IMR-90 (cell line): Measurements from ENCODE around the gene KCNMA1. TPM values are rescaled to one million over a fixed set of nuclear protein-coding genes. Genes with fewer than 3 reads are reported as not detected.

ENCODE experiments used
- ATAC-seq: fragments of 200-7000 bp; cut with Tn5 transposase; 2 replicates; pipeline ENCODE4 v1.9.1; 2020; ENCODE audit warnings: low read depth, mild to moderate bottlenecking, moderate library complexity
- BruUV-seq: library from RNA; stranded (reverse); fragments of 400-500 nt; replicated peaks from 2 replicates; lab custom pipeline; 2021; lab: Mats Ljungman, UMichigan
- CTCF ChIA-PET: fragments of 300-600 bp; formaldehyde crosslinking; extraction: SDS; loops from one replicate; lab custom pipeline; 2021; ENCODE audit warnings: antibody characterized with exemption; lab: Yijun Ruan, JAX
- POLR2A ChIA-PET: fragments of 300-600 bp; sonication (Branson Sonifier 250); formaldehyde crosslinking; loops from one replicate; lab custom pipeline; 2022; ENCODE audit warnings: antibody characterized with exemption; ENCODE audit not compliant: unreplicated experiment; lab: Charles Lee
- DNase-seq: peaks from one replicate; pipeline ENCODE4 v3.0.0; 2013
- H2AFZ ChIP-seq: replicated peaks from 2 replicates; pipeline ENCODE3; 2013; ENCODE audit warnings: low read length, mild to moderate bottlenecking; ENCODE audit not compliant: poor library complexity
- H2AK5ac ChIP-seq: 2 replicates; pipeline ENCODE4 v1.6.1; 2013; ENCODE audit warnings: low read depth, low read length, inconsistent platforms
- H2AK9ac ChIP-seq: replicated peaks from 2 replicates; pipeline ENCODE3; 2013; ENCODE audit warnings: mild to moderate bottlenecking, low read depth, low read length, moderate library complexity; ENCODE audit not compliant: poor library complexity
- H2BK120ac ChIP-seq: 2 replicates; pipeline ENCODE4 v1.6.1; 2013; ENCODE audit warnings: low read depth, low read length, inconsistent platforms
- H2BK15ac ChIP-seq: 3 replicates; pipeline ENCODE4 v1.6.1; 2013; ENCODE audit warnings: low read depth, low read length, inconsistent platforms
- H2BK20ac ChIP-seq: 2 replicates; pipeline ENCODE4 v1.6.1; 2013; ENCODE audit warnings: low read depth, mild to moderate bottlenecking, inconsistent platforms, low read length, moderate library complexity
- H2BK5ac ChIP-seq: 2 replicates; pipeline ENCODE4 v1.6.1; 2013; ENCODE audit warnings: mild to moderate bottlenecking, low read depth, low read length, inconsistent platforms; ENCODE audit not compliant: poor library complexity, severe bottlenecking
- H3K14ac ChIP-seq: replicated peaks from 2 replicates; pipeline ENCODE4 v1.6.1; 2013; ENCODE audit warnings: low read depth, low read length, inconsistent platforms
- H3K18ac ChIP-seq: 2 replicates; pipeline ENCODE4 v1.6.1; 2013; ENCODE audit warnings: low read depth, low read length, control low read depth
- H3K23ac ChIP-seq: 2 replicates; pipeline ENCODE4 v1.6.1; 2013; ENCODE audit warnings: low read depth, low read length, inconsistent platforms
- H3K27ac ChIP-seq: 2 replicates; pipeline ENCODE4 v1.5.1; 2013; ENCODE audit warnings: mild to moderate bottlenecking, control low read depth, low read length; ENCODE audit not compliant: insufficient read depth
- H3K27me3 ChIP-seq: 2 replicates; pipeline ENCODE4 v1.6.1; 2013; ENCODE audit warnings: low read length; ENCODE audit not compliant: control insufficient read depth, insufficient read depth
- H3K36me3 ChIP-seq: 2 replicates; pipeline ENCODE4 v1.6.1; 2013; ENCODE audit warnings: low read length, mixed read lengths; ENCODE audit not compliant: control insufficient read depth, insufficient read depth
- H3K4ac ChIP-seq: 2 replicates; pipeline ENCODE4 v1.6.1; 2013; ENCODE audit warnings: low read depth, low read length, inconsistent platforms
- H3K4me1 ChIP-seq: 2 replicates; pipeline ENCODE4 v1.6.1; 2013; ENCODE audit warnings: low read length, mixed read lengths; ENCODE audit not compliant: control insufficient read depth, insufficient read depth
- H3K4me2 ChIP-seq: 2 replicates; pipeline ENCODE4 v1.6.1; 2013; ENCODE audit warnings: low read depth, mild to moderate bottlenecking, control low read depth, low read length, moderate library complexity
- H3K4me3 ChIP-seq: 2 replicates; pipeline ENCODE4 v1.5.1; 2013; ENCODE audit warnings: low read depth, mild to moderate bottlenecking, control low read depth, low read length, moderate library complexity; ENCODE audit not compliant: insufficient read depth
- H3K56ac ChIP-seq: 2 replicates; pipeline ENCODE4 v1.6.1; 2013; ENCODE audit warnings: low read length, inconsistent platforms; ENCODE audit not compliant: insufficient read depth; ENCODE audit errors: extremely low read depth
- H3K79me1 ChIP-seq, 2 experiments: 2 replicates each; pipeline ENCODE4 v1.6.1; 2013; ENCODE audit warnings: low read length in 2 of 2, inconsistent platforms in 1 of 2, low read depth in 1 of 2
- H3K9ac ChIP-seq: 2 replicates; pipeline ENCODE4 v1.6.1; 2013; ENCODE audit warnings: low read depth, low read length, control low read depth
- H3K9me1 ChIP-seq: 2 replicates; pipeline ENCODE4 v1.6.1; 2013; ENCODE audit warnings: low read length, inconsistent platforms; ENCODE audit not compliant: insufficient read depth
- H3K9me3 ChIP-seq: 2 replicates; pipeline ENCODE4 v1.6.1; 2013; ENCODE audit warnings: low read length; ENCODE audit not compliant: control insufficient read depth, insufficient read depth
- H4K20me1 ChIP-seq: 2 replicates; pipeline ENCODE4 v1.6.1; 2013; ENCODE audit warnings: low read length, inconsistent platforms; ENCODE audit not compliant: insufficient read depth
- H4K5ac ChIP-seq: 2 replicates; pipeline ENCODE4 v1.6.1; 2013; ENCODE audit warnings: mild to moderate bottlenecking, low read depth, low read length, control low read depth
- H4K8ac ChIP-seq, 2 experiments: 2 replicates each; pipeline ENCODE4 v1.6.1; 2013; ENCODE audit warnings: low read depth in 2 of 2, low read length in 2 of 2, control low read depth in 1 of 2, inconsistent platforms in 1 of 2
- H4K91ac ChIP-seq: 2 replicates; pipeline ENCODE4 v1.6.1; 2013; ENCODE audit warnings: low read depth, low read length, inconsistent platforms; ENCODE audit not compliant: insufficient read depth
- BHLHE40 ChIP-seq: fragments of 150-350 bp; IDR thresholded peaks from 2 replicates; pipeline ENCODE4 v1.6.1; 2016; ENCODE audit warnings: mild to moderate bottlenecking, low read depth, low read length
- FOS ChIP-seq: fragments of 150-350 bp; IDR thresholded peaks from 2 replicates; pipeline ENCODE4 v1.6.1; 2016; ENCODE audit warnings: low read depth, low read length
- MXI1 ChIP-seq: IDR thresholded peaks from 2 replicates; pipeline ENCODE4 v1.6.1; 2012; ENCODE audit warnings: low read depth, mild to moderate bottlenecking, low read length, moderate library complexity, borderline replicate concordance
- NFE2L2 ChIP-seq: fragments of 150-350 bp; IDR thresholded peaks from 2 replicates; pipeline ENCODE4 v1.6.1; 2016; ENCODE audit warnings: low read depth, mild to moderate bottlenecking, low read length
- RAD21 ChIP-seq: IDR thresholded peaks from 2 replicates; pipeline ENCODE4 v1.6.1; 2012; ENCODE audit warnings: low read length, improper control_type of control experiment
- SMC3 ChIP-seq: fragments of 150-350 bp; IDR thresholded peaks from 2 replicates; pipeline ENCODE4 v1.6.1; 2016; ENCODE audit warnings: low read depth, mild to moderate bottlenecking, antibody characterized with exemption, low read length, moderate library complexity
- WGBS, 2 experiments: methylation state at CpG; one replicate each; pipeline versions ENCODE4 v1.1.5 to v1.1.7; 2013; ENCODE audit warnings: missing lambda C conversion rate in 2 of 2; ENCODE audit not compliant: insufficient read length in 1 of 2; ENCODE audit errors: extremely low coverage in 2 of 2; 5-methylcytosine and 5-hydroxymethylcytosine counted together
- dilution Hi-C: fragments of 300-500 bp; cut with HindIII; formaldehyde crosslinking; loops from one replicate; pipeline ENCODE4 v1.14.3; 2018; ENCODE audit warnings: low sequenced_read_pairs; ENCODE audit not compliant: unreplicated experiment
- in situ Hi-C: fragments of 300-500 bp; cut with MboI; formaldehyde crosslinking; loops from 3 replicates; pipeline ENCODE4 v1.14.3; 2019; ENCODE audit warnings: low sequenced_read_pairs, inconsistent platforms, mixed read lengths
- intact Hi-C: fragments of 100-400 bp; cut with micrococcal nuclease; formaldehyde crosslinking; loops from 2 replicates; pipeline ENCODE4 v1.10.0; 2022
- polyA plus RNA-seq, 3 experiments: library from polyadenylated mRNA; depleted of rRNA; stranded (reverse); fragments of >200 nt; gene quantifications; 2 replicates each; pipeline ENCODE4 v1.2.3, GENCODE V29; 2012; ENCODE audit warnings: low replicate concordance in 1 of 3
- total RNA-seq: library from RNA; depleted of rRNA; stranded (reverse); fragments of >200 nt; gene quantifications from 2 replicates; pipeline ENCODE4 v1.2.3, GENCODE V29; 2012
- TF ChIP-seq, protein P1 (sequence below): fragments of 150-350 bp; IDR thresholded peaks from 2 replicates; pipeline ENCODE4 v1.6.1; 2017; ENCODE audit warnings: mild to moderate bottlenecking, antibody characterized with exemption, low read length, low read depth
- TF ChIP-seq, protein P2 (sequence below): fragments of 150-350 bp; IDR thresholded peaks from 2 replicates; pipeline ENCODE4 v1.6.1; 2016; ENCODE audit warnings: low read depth, mild to moderate bottlenecking, low read length, moderate library complexity, borderline replicate concordance
- TF ChIP-seq, protein P3 (sequence below): conservative IDR thresholded peaks from 2 replicates; pipeline ENCODE4 v1.5.1; 2012; ENCODE audit warnings: mild to moderate bottlenecking, low read depth, low read length, improper control_type of control experiment

Gene KCNMA1
- total and polyA plus RNA-seq, 2 of the 4 experiments (the other 2 are of a cell fraction), result 25.6 to 29.6 TPM

DNA sequence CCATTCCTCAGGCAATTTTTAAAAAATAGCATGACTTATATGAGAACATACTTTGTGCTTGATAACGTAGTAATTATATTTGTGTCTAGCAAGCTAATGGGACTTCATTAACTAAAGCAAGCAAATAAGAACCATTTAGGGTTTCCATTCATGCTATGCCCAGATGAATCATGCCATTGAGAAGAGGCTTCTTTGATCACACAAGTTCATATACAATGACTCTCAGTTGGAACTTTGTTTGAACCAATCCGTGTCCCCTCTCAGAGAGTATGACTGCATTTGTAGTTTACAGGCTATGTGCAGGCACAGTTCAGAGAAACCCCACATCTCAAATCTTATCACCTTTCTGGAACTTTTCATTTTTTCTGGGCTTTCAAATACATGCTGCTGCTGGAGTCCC, 614.2 kb downstream of the KCNMA1 start:
- H3K4me3 ChIP-seq, result no peak overlapping the region
- no peak overlapping the region for H3K14ac ChIP-seq
- H2BK5ac ChIP-seq, result no peak overlapping the region
- H2BK120ac ChIP-seq, result no peak overlapping the region
- no peak overlapping the region for H4K91ac ChIP-seq
- H4K20me1 ChIP-seq, result no peaks in the 10 kb centered on the region
- H3K4ac ChIP-seq, result no peak overlapping the region
- CTCF ChIA-PET, result no interaction called here
- H3K4me2 ChIP-seq, result no peak overlapping the region
- intact Hi-C loops, result no loop called here
- no peak overlapping the region for H4K8ac ChIP-seq
- H3K56ac ChIP-seq, result no peak overlapping the region
- BruUV-seq, result no TSS peak
- H4K5ac ChIP-seq, result no peak overlapping the region
- ATAC-seq (no peak), DNase-seq (no peak)
- POLR2A ChIA-PET, result no interaction called here
- no peaks in the 10 kb centered on the region for H3K9me3 ChIP-seq
- no peaks in the 10 kb centered on the region for H3K4me1 ChIP-seq
- H3K27ac ChIP-seq, result no peak overlapping the region
- no peak overlapping the region for H3K23ac ChIP-seq
- no peak overlapping the region for H3K9ac ChIP-seq
- H2AFZ ChIP-seq, result no peak overlapping the region
- H2BK15ac ChIP-seq, result no peak overlapping the region
- no peaks in the 10 kb centered on the region for H3K27me3 ChIP-seq
- in situ Hi-C loops, result no loop called here
- dilution Hi-C loops, result no loop called here
- H3K79me1 ChIP-seq, result no peaks in the 10 kb centered on the region
- H3K18ac ChIP-seq, result no peak overlapping the region
- no peak overlapping the region for H2AK9ac ChIP-seq
- no peak overlapping the region for H2AK5ac ChIP-seq
- no peaks in the 10 kb centered on the region; the same call in 1 of the 2 replicates for H3K9me1 ChIP-seq
- TF ChIP-seq, protein P1, sequence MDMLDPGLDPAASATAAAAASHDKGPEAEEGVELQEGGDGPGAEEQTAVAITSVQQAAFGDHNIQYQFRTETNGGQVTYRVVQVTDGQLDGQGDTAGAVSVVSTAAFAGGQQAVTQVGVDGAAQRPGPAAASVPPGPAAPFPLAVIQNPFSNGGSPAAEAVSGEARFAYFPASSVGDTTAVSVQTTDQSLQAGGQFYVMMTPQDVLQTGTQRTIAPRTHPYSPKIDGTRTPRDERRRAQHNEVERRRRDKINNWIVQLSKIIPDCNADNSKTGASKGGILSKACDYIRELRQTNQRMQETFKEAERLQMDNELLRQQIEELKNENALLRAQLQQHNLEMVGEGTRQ, result no peak
- no peak for TF ChIP-seq NFE2L2
- no peak for TF ChIP-seq MXI1
- TF ChIP-seq, protein P2, sequence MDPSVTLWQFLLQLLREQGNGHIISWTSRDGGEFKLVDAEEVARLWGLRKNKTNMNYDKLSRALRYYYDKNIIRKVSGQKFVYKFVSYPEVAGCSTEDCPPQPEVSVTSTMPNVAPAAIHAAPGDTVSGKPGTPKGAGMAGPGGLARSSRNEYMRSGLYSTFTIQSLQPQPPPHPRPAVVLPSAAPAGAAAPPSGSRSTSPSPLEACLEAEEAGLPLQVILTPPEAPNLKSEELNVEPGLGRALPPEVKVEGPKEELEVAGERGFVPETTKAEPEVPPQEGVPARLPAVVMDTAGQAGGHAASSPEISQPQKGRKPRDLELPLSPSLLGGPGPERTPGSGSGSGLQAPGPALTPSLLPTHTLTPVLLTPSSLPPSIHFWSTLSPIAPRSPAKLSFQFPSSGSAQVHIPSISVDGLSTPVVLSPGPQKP, result no peak
- TF ChIP-seq SMC3, result no peak
- TF ChIP-seq BHLHE40, result no peak
- TF ChIP-seq FOS, result no peak
- TF ChIP-seq RAD21, result no peak
- TF ChIP-seq, protein P3, sequence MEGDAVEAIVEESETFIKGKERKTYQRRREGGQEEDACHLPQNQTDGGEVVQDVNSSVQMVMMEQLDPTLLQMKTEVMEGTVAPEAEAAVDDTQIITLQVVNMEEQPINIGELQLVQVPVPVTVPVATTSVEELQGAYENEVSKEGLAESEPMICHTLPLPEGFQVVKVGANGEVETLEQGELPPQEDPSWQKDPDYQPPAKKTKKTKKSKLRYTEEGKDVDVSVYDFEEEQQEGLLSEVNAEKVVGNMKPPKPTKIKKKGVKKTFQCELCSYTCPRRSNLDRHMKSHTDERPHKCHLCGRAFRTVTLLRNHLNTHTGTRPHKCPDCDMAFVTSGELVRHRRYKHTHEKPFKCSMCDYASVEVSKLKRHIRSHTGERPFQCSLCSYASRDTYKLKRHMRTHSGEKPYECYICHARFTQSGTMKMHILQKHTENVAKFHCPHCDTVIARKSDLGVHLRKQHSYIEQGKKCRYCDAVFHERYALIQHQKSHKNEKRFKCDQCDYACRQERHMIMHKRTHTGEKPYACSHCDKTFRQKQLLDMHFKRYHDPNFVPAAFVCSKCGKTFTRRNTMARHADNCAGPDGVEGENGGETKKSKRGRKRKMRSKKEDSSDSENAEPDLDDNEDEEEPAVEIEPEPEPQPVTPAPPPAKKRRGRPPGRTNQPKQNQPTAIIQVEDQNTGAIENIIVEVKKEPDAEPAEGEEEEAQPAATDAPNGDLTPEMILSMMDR, result no peak
- H2BK20ac ChIP-seq, result no peak overlapping the region
- H3K36me3 ChIP-seq, result no peaks in the 10 kb centered on the region
- no CpG with 5 or more reads among the region's 2 CpGs for WGBS, 2 experiments
